Measurements from ENCODE around the gene MRPL40.

The MRPL40 gene

DNA sequence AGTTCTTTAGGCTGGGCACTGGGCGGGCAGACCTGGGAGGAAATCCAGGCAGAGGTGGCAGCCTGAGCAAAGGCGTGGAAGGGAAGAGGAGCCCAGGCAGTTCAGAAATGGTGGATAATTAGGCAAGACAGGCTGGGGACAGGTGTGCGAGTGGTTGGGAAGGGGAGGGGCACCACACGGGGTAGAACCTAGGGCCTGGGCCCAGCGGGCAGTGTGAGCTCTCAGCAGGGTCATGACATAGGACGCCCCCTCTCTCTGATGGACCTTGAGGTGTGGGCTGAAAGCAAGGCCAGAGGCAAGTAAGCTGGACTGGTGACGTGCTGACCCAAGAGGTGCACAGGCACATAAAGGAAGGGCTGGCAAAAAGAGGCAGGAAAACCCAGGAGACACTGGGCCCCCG lies 39.9 kb downstream of the MRPL40 start:
- H3K9me3 ChIP-seq (ENCODE audit: control insufficient read depth, low read length): no peaks in the 10 kb centered on the region
- H3K4me1 ChIP-seq: no peaks in the 10 kb centered on the region
- H3K27me3 ChIP-seq (ENCODE audit: control insufficient read depth, insufficient read depth, low read length): no peaks in the 10 kb centered on the region
- TF ChIP-seq, protein P1, sequence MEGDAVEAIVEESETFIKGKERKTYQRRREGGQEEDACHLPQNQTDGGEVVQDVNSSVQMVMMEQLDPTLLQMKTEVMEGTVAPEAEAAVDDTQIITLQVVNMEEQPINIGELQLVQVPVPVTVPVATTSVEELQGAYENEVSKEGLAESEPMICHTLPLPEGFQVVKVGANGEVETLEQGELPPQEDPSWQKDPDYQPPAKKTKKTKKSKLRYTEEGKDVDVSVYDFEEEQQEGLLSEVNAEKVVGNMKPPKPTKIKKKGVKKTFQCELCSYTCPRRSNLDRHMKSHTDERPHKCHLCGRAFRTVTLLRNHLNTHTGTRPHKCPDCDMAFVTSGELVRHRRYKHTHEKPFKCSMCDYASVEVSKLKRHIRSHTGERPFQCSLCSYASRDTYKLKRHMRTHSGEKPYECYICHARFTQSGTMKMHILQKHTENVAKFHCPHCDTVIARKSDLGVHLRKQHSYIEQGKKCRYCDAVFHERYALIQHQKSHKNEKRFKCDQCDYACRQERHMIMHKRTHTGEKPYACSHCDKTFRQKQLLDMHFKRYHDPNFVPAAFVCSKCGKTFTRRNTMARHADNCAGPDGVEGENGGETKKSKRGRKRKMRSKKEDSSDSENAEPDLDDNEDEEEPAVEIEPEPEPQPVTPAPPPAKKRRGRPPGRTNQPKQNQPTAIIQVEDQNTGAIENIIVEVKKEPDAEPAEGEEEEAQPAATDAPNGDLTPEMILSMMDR (IDR thresholded peaks at IDR 0.05): no peak
- H3K36me3 ChIP-seq (ENCODE audit: control insufficient read depth, insufficient read depth, low read length): no peaks in the 10 kb centered on the region
- H3K9ac ChIP-seq: no peak overlapping the region
- H3K79me2 ChIP-seq: peaks cover 4% of the 10 kb centered on the region
- H3K4me2 ChIP-seq (ENCODE audit: low read length): no peak overlapping the region
- no peak overlapping the region for H3K4me3 ChIP-seq (ENCODE audit: low read depth, low read length)
- no peak overlapping the region for H2AFZ ChIP-seq
- no peak overlapping the region for H3K27ac ChIP-seq

DNA sequence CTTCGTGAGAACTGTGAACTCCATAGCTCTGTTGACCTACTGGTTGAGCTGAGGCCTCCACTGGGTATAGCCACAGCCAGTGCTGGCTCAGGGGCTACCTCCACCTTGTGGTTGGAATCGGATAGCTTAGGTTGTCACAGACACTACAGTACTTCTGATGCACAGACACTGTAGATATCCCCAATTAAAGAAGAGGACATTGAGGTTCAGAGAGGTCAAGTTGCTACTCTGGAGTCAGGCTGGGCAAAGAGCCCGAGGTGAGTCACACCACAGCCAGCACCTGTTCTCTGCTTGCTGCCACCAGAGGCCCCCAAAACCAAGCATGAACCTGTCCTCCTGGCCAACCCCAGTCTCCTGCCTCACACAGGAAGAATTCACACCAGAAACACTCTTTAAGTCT lies 41.2 kb downstream of the MRPL40 start:
- TF ChIP-seq, protein P1 (IDR thresholded peaks at IDR 0.05): no peak
- H3K36me3 ChIP-seq (ENCODE audit: control insufficient read depth, insufficient read depth, low read length): no peaks in the 10 kb centered on the region

DNA sequence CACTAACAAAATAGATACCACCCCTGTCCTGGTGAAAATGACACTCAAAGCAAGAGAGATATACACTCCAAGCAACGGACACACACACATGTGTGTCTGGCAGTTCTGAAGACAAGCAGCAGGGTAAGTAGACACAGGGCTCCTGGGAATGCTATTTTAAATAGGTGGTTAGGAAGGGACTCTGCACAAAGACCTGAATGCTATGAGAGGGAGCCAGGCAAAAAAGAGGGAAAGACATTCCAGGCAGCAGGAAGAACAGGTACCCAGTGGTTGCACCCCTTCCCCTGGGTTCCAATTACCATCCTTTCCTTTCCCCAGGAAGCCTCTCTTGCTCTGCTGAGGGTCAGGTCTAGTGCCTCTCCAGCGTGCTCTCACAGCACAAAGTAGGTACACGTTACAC lies 43.7 kb downstream of the MRPL40 start:
- Histone ChIP-seq H3K27ac (no peak overlapping the region), H3K4me1 (peaks cover 4% of the 10 kb centered on the region)

More for the DNA sequence above, 41.2 kb downstream of the MRPL40 start:
- Histone ChIP-seq H2AFZ (no peak overlapping the region), H3K4me2 (ENCODE audit: low read length) (no peak overlapping the region), H3K79me2 (peaks cover 9% of the 10 kb centered on the region), H3K9ac (no peak overlapping the region), H3K4me3 (ENCODE audit: low read depth, low read length) (no peak overlapping the region), H3K9me3 (ENCODE audit: control insufficient read depth, low read length) (no peaks in the 10 kb centered on the region), H3K27me3 (ENCODE audit: control insufficient read depth, insufficient read depth, low read length) (no peaks in the 10 kb centered on the region), H3K27ac (no peak overlapping the region), H3K4me1 (peaks cover 4% of the 10 kb centered on the region)

DNA sequence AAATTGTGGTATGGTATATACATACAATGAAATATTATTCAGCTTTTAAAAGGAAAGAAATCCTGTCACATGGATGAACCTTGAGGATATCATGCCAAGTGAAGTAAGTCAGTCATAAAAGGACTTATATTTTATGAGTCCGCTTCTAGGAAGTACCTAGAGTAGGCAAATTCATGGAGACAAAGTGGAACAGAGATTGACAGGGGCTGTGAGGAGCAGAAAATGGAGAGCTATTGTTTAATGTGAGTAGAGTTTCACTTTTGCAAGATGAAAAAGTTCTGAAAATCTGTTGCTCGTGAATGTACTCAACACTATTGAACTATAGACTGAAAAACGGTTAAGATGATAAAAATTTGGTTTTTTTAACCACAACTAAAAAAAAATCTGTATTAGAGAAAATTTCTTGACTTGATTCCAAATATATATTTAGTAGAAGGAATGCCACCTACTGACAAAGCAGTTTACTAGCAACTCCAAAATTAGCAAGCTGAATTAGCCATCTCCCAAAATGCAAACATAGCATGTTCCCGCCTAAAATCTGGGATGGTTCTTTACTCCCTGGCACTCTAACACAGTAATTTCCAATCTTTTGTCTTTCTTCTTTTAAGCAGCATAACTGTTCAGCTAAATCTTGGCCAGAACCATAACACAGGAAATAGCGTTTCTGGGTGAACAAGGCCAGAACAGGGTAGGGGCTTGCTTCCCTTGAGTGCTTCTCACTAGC lies 45.1 kb downstream of the MRPL40 start:
- Histone ChIP-seq H3K4me2 (ENCODE audit: low read length) (peak overlapping the region; percentile 100), H3K4me1 (peaks cover 4% of the 10 kb centered on the region), H3K27ac (no peak overlapping the region), H3K9me3 (ENCODE audit: control insufficient read depth, low read length) (no peaks in the 10 kb centered on the region), H3K9ac (no peak overlapping the region), H3K79me2 (peaks cover 10% of the 10 kb centered on the region), H2AFZ (no peak overlapping the region), H3K4me3 (ENCODE audit: low read depth, low read length) (peak overlapping the region; percentile 82), H3K36me3 (ENCODE audit: control insufficient read depth, insufficient read depth, low read length) (no peaks in the 10 kb centered on the region), H3K27me3 (ENCODE audit: control insufficient read depth, insufficient read depth, low read length) (no peaks in the 10 kb centered on the region)
- TF ChIP-seq, protein P1 (IDR thresholded peaks at IDR 0.05): no peak

More for the DNA sequence above, 43.7 kb downstream of the MRPL40 start:
- Histone ChIP-seq H3K36me3 (ENCODE audit: control insufficient read depth, insufficient read depth, low read length) (no peaks in the 10 kb centered on the region), H3K4me2 (ENCODE audit: low read length) (no peak overlapping the region), H3K79me2 (peaks cover 10% of the 10 kb centered on the region), H3K9ac (no peak overlapping the region), H3K9me3 (ENCODE audit: control insufficient read depth, low read length) (no peaks in the 10 kb centered on the region), H3K4me3 (ENCODE audit: low read depth, low read length) (no peak overlapping the region), H3K27me3 (ENCODE audit: control insufficient read depth, insufficient read depth, low read length) (no peaks in the 10 kb centered on the region), H2AFZ (no peak overlapping the region)
- TF ChIP-seq, protein P1 (IDR thresholded peaks at IDR 0.05): no peak

All from parathyroid adenoma (tissue), 2 donors.